ENCODE results near the gene HNRNPH2. TPM values are rescaled to one million over a fixed set of nuclear protein-coding genes. Genes with fewer than 3 reads are reported as not detected.

The HNRNPH2 gene, protein sequence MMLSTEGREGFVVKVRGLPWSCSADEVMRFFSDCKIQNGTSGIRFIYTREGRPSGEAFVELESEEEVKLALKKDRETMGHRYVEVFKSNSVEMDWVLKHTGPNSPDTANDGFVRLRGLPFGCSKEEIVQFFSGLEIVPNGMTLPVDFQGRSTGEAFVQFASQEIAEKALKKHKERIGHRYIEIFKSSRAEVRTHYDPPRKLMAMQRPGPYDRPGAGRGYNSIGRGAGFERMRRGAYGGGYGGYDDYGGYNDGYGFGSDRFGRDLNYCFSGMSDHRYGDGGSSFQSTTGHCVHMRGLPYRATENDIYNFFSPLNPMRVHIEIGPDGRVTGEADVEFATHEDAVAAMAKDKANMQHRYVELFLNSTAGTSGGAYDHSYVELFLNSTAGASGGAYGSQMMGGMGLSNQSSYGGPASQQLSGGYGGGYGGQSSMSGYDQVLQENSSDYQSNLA
- 38.9 TPM for polyA plus RNA-seq (2012; ENCODE audit: insufficient read length, low read depth)

DNA sequence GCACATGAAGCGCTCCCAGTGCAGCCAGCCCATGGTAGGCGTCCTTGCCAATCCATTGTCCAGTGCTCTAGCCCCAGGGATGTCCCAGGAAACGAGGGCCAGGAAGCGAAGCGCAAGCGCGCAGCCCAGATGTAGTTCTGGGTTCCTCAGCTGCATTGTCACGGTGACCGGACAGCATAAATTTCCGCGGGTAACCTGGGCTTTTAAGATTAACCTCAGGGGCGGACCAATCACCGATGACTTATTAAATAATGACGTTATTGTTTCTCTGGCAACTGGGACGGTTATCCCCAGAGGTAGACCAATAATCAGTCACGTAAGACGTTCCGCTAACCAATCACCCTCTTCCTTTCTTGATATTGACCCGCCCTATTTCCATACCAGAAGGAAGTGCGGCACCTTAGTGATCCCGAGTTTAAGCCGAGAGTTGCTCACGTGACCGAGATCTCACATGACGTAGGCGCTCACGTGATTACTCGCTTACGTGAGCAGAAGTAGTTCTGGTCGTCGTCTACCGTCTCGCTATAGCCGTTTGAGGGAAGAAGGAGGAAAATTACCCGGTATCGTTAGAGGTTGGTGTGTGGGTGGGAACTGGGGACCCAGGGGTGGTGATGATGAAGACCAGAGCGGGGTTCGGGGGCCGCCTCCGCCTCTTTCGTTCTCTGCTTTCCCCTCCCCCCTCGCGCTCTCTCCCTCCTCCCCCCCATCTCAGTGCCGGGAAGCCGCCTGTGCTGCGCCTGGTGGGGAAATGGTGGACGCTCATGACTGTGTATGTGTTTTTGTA is at the start of gene HNRNPH2, which contains the start of gene GLA:
TSS of gene HNRNPH2 (plus strand) at position 475 of the 784 bp plus-strand sequence. CDS start 3,767 bp downstream, outside the sequence.
TSS of gene GLA (minus strand) at position 178 of the 784 bp plus-strand sequence. CDS start at position 156, 22 bp downstream.
- TF ChIP-seq, protein P1, sequence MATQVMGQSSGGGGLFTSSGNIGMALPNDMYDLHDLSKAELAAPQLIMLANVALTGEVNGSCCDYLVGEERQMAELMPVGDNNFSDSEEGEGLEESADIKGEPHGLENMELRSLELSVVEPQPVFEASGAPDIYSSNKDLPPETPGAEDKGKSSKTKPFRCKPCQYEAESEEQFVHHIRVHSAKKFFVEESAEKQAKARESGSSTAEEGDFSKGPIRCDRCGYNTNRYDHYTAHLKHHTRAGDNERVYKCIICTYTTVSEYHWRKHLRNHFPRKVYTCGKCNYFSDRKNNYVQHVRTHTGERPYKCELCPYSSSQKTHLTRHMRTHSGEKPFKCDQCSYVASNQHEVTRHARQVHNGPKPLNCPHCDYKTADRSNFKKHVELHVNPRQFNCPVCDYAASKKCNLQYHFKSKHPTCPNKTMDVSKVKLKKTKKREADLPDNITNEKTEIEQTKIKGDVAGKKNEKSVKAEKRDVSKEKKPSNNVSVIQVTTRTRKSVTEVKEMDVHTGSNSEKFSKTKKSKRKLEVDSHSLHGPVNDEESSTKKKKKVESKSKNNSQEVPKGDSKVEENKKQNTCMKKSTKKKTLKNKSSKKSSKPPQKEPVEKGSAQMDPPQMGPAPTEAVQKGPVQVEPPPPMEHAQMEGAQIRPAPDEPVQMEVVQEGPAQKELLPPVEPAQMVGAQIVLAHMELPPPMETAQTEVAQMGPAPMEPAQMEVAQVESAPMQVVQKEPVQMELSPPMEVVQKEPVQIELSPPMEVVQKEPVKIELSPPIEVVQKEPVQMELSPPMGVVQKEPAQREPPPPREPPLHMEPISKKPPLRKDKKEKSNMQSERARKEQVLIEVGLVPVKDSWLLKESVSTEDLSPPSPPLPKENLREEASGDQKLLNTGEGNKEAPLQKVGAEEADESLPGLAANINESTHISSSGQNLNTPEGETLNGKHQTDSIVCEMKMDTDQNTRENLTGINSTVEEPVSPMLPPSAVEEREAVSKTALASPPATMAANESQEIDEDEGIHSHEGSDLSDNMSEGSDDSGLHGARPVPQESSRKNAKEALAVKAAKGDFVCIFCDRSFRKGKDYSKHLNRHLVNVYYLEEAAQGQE (IDR thresholded peaks at IDR 0.05; ENCODE audit: insufficient read depth in 1 of 2, low read depth in 2 of 2, low read length in 2 of 2), result no peak; a peak in 1 of 4 replicates
- peak; percentile 85; the same call in 1 of the 2 replicates for TF ChIP-seq SIN3A (IDR thresholded peaks at IDR 0.05; ENCODE audit: borderline replicate concordance, insufficient read depth, low read length)
- peak; percentile 82 for TF ChIP-seq POLR2AphosphoS5 (IDR thresholded peaks at IDR 0.05; ENCODE audit: low read depth, low read length)
- TF ChIP-seq TAF1 (IDR thresholded peaks at IDR 0.05; ENCODE audit: borderline replicate concordance, insufficient read depth, low read length), result peak; percentile 74; the same call in 1 of the 2 replicates
- TF ChIP-seq FOXP2 (optimal IDR thresholded peaks at IDR 0.05; ENCODE audit: borderline replicate concordance, extremely low read depth, extremely low read length, insufficient read depth), result no peak

DNA sequence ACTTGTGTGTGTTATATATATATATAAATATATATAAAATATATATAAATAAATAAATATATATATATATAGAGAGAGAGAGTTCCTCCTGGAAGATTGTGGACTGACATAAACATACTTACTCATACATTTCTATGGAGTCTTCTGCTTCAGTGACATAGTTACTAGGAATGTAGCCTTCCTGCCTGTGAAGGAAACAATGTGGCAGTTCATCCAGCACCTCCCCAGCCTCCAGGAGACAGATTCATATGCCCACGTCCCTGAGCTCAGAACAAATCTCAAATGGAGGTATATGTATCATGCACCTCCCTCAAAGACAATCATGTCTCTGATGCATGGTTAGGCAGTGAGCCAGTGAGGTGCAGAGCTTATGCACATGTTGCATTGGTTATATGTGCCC is 48.1 kb upstream of the HNRNPH2 start:
- no peak for TF ChIP-seq SIN3A (IDR thresholded peaks at IDR 0.05; ENCODE audit: borderline replicate concordance, insufficient read depth, low read length)
- TF ChIP-seq, protein P1 (IDR thresholded peaks at IDR 0.05; ENCODE audit: insufficient read depth in 1 of 2, low read depth in 2 of 2, low read length in 2 of 2), result no peak
- no peak for TF ChIP-seq TAF1 (IDR thresholded peaks at IDR 0.05; ENCODE audit: borderline replicate concordance, insufficient read depth, low read length)
- TF ChIP-seq POLR2AphosphoS5 (IDR thresholded peaks at IDR 0.05; ENCODE audit: low read depth, low read length), result no peak
- no peak for TF ChIP-seq FOXP2 (optimal IDR thresholded peaks at IDR 0.05; ENCODE audit: borderline replicate concordance, extremely low read depth, extremely low read length, insufficient read depth)

DNA sequence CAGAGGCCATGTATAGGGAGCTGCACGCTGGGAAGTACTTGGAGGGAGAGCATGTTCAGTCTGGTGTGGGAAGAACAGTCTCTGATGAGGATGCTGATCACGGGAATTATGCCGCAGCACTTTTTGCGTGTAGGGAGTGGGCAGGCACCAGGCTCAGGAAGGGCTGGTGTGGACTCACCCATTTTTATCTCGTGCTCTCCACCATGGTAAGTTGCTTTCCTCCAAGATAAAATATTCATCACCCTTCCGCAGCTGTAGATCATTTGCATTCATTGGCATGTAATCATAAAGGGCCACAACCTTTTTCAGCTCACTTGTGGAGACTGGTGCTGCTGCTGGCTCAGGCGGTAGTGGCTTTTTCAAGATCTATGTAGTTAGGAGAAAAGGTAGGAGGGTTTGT is 47.6 kb upstream of the HNRNPH2 start:
- TF ChIP-seq POLR2AphosphoS5 (IDR thresholded peaks at IDR 0.05; ENCODE audit: low read depth, low read length) (no peak), SIN3A (IDR thresholded peaks at IDR 0.05; ENCODE audit: borderline replicate concordance, insufficient read depth, low read length) (no peak), FOXP2 (optimal IDR thresholded peaks at IDR 0.05; ENCODE audit: borderline replicate concordance, extremely low read depth, extremely low read length, insufficient read depth) (no peak), TAF1 (IDR thresholded peaks at IDR 0.05; ENCODE audit: borderline replicate concordance, insufficient read depth, low read length) (no peak)
- TF ChIP-seq, protein P1 (IDR thresholded peaks at IDR 0.05; ENCODE audit: insufficient read depth in 1 of 2, low read depth in 2 of 2, low read length in 2 of 2), result no peak

DNA sequence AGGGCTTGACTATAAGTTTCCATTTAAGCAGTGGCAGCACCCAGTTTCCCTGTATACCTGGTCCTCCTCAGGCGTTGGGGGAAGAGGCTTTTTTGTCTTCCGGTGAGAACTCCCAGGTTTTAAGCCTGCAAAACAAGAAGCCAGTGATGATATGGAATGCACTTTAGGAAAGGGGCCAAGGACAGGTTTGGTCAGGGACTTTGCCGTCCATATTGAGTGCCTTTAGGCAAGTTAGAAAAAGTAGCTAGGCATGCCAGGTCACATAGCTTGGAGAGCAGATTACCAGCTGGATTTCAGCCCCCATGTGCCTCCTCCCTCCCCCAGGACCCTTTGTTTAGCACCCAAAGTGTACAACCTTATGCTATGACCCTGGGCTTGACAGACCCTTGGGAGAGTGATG is 45.9 kb upstream of the HNRNPH2 start:
- TF ChIP-seq TAF1 (IDR thresholded peaks at IDR 0.05; ENCODE audit: borderline replicate concordance, insufficient read depth, low read length), result no peak
- TF ChIP-seq SIN3A (IDR thresholded peaks at IDR 0.05; ENCODE audit: borderline replicate concordance, insufficient read depth, low read length), result no peak
- TF ChIP-seq POLR2AphosphoS5 (IDR thresholded peaks at IDR 0.05; ENCODE audit: low read depth, low read length), result no peak
- TF ChIP-seq, protein P1 (IDR thresholded peaks at IDR 0.05; ENCODE audit: insufficient read depth in 1 of 2, low read depth in 2 of 2, low read length in 2 of 2), result no peak
- TF ChIP-seq FOXP2 (optimal IDR thresholded peaks at IDR 0.05; ENCODE audit: borderline replicate concordance, extremely low read depth, extremely low read length, insufficient read depth), result no peak

Measured in PFSK-1 (cell line).